HG03432 (cell line): ENCODE data around the gene SLC24A3.
A peak's percentile ranks its signal among the peaks of the same experiment; 100 is the strongest.

Experiments used
- ATAC-seq: cut with Tn5 transposase; IDR thresholded peaks from one replicate; pipeline ENCODE4 v1.9.1; 2021; ENCODE audit warnings: mild to moderate bottlenecking, moderate library complexity; ENCODE audit not compliant: unreplicated experiment

Gene SLC24A3

DNA sequence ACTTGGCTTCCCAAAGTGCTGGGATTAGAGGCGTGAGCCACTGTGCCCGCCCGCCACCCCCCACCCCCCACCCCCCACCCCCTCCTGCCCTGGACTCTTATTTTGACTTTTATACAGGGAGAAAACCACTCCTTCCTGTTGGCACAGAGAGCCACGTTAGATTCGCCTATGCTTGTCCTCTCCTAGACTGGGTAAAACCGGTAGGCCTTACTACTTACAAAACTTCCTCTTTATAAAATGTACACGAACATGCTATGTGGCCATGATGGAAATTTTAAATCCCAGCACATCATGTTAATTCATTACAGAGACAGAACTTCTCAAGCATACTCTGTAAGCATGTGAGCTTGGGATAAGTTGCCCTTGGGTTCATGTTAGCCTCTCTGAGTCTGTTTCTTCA, 124.2 kb downstream of the SLC24A3 start:
- no peak for ATAC-seq

DNA sequence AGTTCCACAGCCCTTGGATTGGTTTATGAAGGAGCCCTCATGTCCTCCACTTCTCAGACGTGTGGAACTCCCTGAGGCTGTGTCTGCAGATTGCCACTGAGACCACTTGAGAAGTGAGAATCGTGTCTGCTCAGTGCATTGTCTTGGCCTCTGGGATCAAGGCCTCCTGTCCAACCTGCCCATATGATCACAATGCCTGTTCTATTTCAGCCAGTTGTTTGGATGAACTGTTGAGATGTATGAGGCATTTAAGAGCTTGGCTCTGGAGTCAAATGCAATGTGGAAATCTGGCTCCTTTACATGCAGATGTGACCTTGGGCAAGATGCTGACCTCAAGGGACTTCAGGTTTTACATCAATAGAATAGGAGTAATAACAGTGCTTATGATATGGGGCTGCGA, 125.9 kb downstream of the SLC24A3 start:
- no peak for ATAC-seq

DNA sequence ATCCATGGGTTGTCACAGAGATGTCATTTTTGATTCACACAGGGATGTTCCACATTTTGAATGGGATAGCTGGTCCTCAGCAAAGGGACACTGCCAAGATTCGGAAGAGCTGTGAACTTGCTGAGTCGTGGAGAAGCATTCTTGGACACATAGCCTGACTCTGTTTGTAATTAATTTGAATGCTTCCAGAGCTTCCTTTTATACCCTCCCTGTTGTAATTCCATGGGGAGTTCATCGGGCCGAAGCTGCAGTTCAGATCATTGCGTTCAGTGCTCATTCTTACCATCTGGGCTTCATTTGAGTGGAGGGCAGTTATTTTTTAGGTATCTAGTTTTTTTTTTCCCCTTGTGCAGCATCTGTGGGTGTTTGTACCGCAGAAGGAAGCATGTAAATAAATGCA, 126.5 kb downstream of the SLC24A3 start:
- no peak for ATAC-seq

- no peak for ATAC-seq
Measured at GRCh38 chr20:19341348-19342053, 129.1 kb downstream of the SLC24A3 start.

- no peak for ATAC-seq
Measured at GRCh38 chr20:19344341-19344740, 131.9 kb downstream of the SLC24A3 start.

GRCh38 chr20:19347943-19348456, 135.6 kb downstream of the SLC24A3 start:
- peak; percentile 87 for ATAC-seq

GRCh38 chr20:19348582-19348981, 136.1 kb downstream of the SLC24A3 start:
- no peak for ATAC-seq

DNA sequence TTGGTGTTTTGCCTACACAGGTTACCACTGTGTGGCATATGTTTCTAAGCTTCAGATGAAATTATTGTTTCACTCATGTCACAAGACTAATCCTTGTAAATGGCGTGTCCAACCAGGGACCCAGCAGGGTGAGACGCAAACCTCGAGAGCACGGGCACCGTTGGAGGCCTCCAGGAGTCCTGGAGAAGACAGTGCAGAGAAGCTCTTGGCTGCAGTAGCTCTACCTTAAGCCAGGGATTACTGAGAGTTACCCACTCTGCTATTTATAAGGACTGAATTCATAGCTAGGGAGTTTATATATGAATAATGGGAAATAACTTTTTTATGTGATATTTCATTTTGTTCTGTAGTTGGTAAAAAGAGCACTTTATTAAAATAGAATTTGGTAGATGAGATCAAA, 137.4 kb downstream of the SLC24A3 start:
- no peak for ATAC-seq

DNA sequence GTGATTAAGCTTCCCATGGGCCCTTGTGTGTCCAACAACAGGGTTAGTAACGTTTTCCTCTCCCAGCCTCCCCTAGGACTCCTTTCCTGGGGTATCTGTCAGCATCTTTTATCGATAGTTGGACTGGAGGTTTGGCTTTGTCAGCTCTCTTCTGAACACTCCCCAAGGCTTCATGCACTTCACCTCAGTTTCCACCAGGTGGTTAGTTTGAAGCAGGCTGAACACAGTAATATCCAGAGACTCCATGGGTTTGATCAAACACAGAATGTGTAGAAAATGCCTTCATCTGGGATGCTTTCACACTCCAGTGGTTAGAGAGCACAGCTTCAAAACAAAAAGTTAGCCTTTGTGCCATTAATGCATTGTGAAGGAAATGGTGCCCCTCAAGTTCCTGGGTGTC, 139.1 kb downstream of the SLC24A3 start:
- ATAC-seq = no peak

DNA sequence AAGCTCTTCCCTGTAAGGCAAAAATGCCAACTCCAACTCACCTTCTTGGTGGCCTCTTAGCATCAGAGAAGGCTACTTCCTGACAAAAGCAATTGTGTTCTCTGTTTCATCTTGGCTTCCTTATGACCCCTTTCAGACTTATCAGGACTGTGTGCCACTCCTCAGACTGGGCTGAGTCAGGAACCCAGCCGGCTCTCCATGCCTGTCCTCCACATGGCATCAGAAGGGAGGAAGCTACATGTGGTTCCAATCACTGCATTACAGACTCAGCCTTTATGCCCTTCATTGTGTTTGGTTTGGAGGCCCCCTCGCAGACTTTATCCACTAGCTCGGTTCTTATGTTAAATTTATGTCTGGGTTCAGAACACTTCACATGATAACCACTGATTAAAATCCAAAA, 142.5 kb downstream of the SLC24A3 start:
- ATAC-seq = no peak

DNA sequence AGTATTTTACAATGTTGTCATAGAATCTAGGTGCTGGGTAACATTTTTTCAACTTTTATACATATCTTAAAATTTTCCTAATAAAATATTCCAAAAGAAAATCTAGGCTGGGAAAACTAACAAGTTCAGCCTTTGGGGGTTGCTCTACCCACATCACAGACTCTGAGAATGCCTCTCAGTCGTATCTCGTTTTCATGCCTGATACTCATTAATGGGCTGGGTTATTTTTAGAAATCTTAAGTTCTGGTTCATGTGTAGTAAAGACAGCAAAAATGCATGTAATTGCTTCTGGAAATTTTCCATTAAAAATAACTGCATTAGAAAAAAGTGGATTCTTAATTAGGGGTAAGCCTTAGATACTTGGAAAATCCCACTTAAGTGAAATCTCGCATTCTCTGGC, 149.3 kb downstream of the SLC24A3 start:
- ATAC-seq = no peak

- no peak for ATAC-seq
Measured at GRCh38 chr20:19363476-19363875, 151.0 kb downstream of the SLC24A3 start.

- no peak for ATAC-seq
Measured at GRCh38 chr20:19367591-19367990, 155.1 kb downstream of the SLC24A3 start.

GRCh38 chr20:19368351-19368750, 155.9 kb downstream of the SLC24A3 start:
- no peak for ATAC-seq

DNA sequence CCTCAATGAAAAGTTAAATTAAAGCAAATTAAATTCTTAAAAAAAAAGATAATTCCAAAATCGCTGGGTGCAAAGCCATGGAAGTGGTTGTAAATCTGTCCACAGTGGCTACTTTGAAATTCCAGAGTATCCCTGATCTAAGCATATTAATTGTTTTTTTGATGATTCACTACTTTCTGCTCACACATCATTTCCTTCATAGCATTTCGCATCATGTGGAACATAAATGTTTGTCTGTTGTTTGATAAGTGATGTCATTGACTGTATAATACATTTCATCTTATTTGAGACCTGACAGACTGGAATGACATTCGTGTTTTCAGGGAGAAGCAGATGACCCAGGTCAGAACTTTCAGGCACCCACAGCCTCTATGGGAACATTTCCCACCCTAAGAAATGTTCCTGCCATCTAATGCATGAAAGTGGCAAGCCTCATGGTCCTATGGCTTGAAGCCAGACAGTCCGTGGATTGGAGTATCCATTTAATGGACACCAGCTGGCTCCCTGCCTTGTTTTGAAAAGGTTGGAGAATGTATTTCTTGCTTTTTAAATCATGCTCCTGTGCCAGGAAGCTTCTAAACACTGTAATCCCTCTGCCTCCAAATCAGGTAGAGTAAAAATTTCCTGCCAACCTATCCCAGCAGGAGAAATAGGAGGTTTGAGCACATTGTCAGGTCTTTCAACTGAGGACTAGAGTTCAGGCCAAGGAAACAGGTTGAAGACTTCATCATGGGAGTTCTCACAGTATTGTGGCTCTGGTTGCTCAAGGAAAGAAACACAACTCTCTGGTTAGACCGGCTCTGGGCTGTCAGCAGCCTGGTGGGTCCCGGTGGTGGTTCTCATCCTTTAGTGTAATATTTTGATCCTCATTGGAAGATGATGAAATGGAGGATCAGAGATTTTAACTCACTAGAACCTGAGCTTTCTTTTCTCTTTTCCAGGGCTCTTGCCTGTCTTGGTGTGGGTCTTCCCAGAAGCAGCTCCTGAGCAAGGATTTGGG, 157.9 kb downstream of the SLC24A3 start:
- ATAC-seq = no peak

DNA sequence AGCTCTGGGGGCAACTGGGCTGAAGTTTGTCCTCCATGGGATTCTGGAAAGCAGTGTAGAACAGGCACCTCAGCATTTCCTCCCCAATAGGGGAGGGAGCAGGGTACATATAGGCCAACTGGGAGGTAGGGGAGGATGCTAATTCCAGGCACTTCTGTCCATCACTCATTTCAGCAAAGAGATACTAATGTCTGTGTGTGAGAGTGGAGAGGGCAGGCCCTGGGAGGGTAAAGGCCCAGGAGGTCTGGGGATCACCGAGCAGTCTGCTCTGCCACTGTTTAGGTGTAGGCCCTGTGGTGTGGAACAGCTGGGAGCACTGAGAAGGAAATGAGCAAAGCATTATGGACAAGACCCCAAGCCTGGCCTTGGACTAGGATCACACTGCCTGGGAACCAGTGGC, 158.7 kb downstream of the SLC24A3 start:
- ATAC-seq = no peak

DNA sequence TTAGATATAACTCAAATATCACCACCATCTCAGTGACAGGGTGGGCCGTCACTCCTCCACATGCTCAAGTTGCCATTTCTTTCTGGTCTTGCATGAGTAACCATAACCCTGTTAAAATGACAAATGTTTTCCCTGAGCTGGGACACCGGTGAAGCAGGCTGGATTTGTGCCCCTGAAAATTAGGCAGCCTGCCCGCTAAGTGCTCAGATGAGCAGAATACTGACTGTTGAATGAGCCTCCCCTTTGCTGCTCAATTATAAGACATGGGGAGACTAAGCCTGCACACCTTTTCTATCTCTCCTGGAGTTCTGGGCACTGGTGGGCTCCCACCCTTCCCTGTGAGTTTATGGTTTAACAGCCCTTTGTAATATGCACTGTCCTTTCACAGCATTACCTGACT, 161.8 kb downstream of the SLC24A3 start:
- no peak for ATAC-seq

GRCh38 chr20:19375395-19375794, 163.0 kb downstream of the SLC24A3 start:
- ATAC-seq = no peak

DNA sequence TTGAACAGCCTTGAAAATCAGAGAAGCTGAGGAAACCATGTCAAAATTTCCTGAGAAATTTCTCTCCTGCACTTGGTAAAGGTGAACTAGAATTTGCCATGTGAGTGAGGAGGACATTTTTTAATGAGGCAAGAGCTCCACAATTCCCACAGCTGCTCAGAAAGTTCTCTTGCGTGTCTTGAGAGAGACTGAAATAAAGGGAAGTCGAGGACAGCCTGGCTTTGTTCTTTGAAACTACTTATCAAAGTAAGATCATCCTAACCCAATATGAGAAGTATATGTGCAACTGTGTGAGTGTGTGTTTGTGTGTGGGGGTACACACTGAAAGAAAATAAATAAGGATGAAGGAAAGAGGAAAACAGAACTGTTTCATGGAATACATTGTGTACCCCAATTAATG, 163.4 kb downstream of the SLC24A3 start:
- no peak for ATAC-seq

DNA sequence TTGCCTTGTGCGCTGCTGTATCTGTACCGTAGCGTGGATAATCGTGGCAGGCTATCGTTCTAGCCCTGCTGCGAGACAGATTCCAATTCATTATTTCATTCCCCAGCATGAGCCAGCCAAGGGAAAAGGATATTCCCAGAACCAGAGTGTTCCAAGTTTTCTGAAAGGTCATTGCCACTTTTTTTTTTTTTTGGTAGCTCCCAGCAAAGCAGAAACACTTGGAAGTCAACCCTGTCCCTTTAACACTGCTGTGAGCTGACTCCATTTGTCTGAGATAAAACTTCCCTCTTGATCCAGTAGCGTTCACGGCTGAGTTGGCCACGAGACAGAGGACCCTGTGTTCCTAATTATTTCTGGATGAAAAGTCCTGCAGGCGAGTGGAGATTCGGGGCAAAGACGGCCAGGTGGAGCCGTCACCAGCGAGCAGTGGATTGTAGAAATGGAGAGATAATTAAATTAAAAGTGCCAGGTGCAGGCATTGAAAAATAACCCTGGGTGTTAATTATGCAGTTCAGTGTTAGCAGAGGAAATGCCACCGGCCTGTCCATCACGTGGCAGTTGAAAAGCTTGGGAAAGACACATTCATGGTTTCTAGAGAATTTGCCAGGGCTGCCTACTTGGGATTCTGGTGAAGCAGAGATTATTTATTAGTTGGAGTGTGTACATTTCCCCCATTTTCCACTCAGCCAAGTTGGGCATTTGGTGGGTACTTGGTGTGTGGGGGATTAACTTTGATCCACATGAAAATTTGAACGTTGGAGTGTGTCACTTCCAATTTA, 164.2 kb downstream of the SLC24A3 start:
- ATAC-seq = no peak

DNA sequence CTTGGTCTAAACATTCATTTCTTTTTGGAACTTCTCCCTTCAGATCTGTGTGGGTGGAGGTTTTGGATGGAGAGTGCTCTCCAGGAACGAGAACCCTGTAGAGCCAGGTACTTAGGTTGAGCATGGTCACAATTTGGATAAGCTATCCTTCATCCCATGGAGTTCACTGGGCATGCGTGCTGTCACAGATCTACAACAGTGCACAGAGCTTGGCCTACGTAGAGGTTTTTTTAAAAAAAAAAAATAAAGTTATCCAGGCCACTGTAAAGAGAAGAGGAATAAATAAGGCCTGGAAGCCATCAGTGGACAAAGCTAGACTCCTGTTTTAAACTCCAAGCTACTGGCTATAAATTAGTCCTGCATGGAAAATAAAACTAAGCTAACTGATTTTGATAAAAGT, 165.6 kb downstream of the SLC24A3 start:
- ATAC-seq = no peak
